ENCODE measurements around the gene HSPH1. TPM values are rescaled to one million over a fixed set of nuclear protein-coding genes. Genes with fewer than 3 reads are reported as not detected.

The HSPH1 gene
- total and polyA plus RNA-seq, 2 donors (not counting 3 experiments of a cell fraction or from before 2014, with no cell fraction given): 15.8 to 124 TPM

- Histone ChIP-seq H3K4me3 (replicated peaks in 1 of 3; ENCODE audit: insufficient read depth in 1 of 3, low read depth in 1 of 3, low read length in 3 of 3) (no peak overlapping the region), H3K79me2 (ENCODE audit: control insufficient read depth, insufficient read depth, low read length) (no peaks in the 10 kb centered on the region), H3K9ac (replicated peaks; ENCODE audit: extremely low read depth, insufficient read depth, low read length) (no peak overlapping the region), H3K27ac (ENCODE audit: insufficient read depth, low read depth, low read length) (no peak overlapping the region), H4K20me1 (replicated peaks; ENCODE audit: control insufficient read depth, extremely low read depth, insufficient read depth, low read length) (no peaks in the 10 kb centered on the region), H3K4me1 (ENCODE audit: control insufficient read depth, extremely low read depth, insufficient read depth, low read length) (no peaks in the 10 kb centered on the region), H3K4me2 (ENCODE audit: insufficient read depth, low read length) (no peak overlapping the region), H3K9me1 (replicated peaks; ENCODE audit: control insufficient read depth, extremely low read depth, insufficient read depth, low read length) (no peaks in the 10 kb centered on the region), H2AFZ (ENCODE audit: low read depth, low read length) (no peak overlapping the region), H3K36me3 (ENCODE audit: control insufficient read depth in 2 of 2, extremely low read depth in 1 of 2, insufficient read depth in 2 of 2, low read length in 2 of 2) (no peaks in the 10 kb centered on the region), H3K9me3 (replicated peaks; ENCODE audit: control insufficient read depth, insufficient read depth, low read length) (no peaks in the 10 kb centered on the region), H3K27me3 (ENCODE audit: control insufficient read depth in 2 of 2, insufficient read depth in 2 of 2, low read length in 2 of 2) (peaks cover 0 to 5% of the 10 kb centered on the region in 2 experiments)
- no TSS peak for BruUV-seq (replicated peaks)
- ChIA-PET POLR2A (no interaction called here), CTCF (interaction anchor here (1.0 kb wide), 1 partner anchor 241 kb away, joined by 3 read pairs; no protein-coding TSS in a partner anchor)
- no peak for FAIRE-seq
- dilution Hi-C loops (cut with MboI; ENCODE audit: extremely low pct_ligation_motif_present, low sequenced_read_pairs) (no loop called here), intact Hi-C loops (cut with micrococcal nuclease) (no loop called here)
- TF ChIP-seq POLR2AphosphoS5 (IDR thresholded peaks at IDR 0.05; ENCODE audit: insufficient read depth, low read depth, low read length) (no peak), POLR2A (IDR thresholded peaks at IDR 0.05; ENCODE audit: low read depth, low read length) (no peak), EZH2 (IDR thresholded peaks at IDR 0.05; ENCODE audit: borderline replicate concordance, low read depth, low read length, severe bottlenecking) (no peak)
- no peak for DNase-seq (ENCODE audit: low read depth, low spot score)
Observed at GRCh38 chr13:31182987-31183386, 21.3 kb upstream of the HSPH1 start.

DNA sequence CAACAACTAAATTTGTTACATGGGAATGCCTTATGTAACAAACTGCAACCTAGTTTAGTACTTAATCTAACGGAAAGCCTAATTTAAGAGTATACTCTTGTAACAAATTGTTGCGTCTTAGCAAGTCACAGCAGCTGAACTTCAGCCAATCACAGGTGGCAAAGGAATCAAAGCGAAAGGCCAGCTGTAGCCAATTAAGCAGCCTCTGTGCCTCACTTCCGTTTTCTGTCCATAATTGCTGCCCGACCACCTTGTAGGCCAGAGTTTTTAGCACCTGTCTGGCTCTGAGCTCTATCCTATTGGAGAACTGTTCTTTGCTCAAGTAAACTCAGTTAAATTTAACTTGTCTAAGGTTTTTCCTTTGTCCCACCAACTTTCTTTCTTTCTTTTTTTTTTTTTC, 18.1 kb upstream of the HSPH1 start:
- Histone ChIP-seq H3K4me1 (ENCODE audit: control insufficient read depth, extremely low read depth, insufficient read depth, low read length) (no peaks in the 10 kb centered on the region), H4K20me1 (replicated peaks; ENCODE audit: control insufficient read depth, extremely low read depth, insufficient read depth, low read length) (no peaks in the 10 kb centered on the region), H3K9me3 (replicated peaks; ENCODE audit: control insufficient read depth, insufficient read depth, low read length) (no peaks in the 10 kb centered on the region), H3K4me3 (replicated peaks in 1 of 3; ENCODE audit: insufficient read depth in 1 of 3, low read depth in 1 of 3, low read length in 3 of 3) (no peak overlapping the region), H3K36me3 (ENCODE audit: control insufficient read depth in 2 of 2, extremely low read depth in 1 of 2, insufficient read depth in 2 of 2, low read length in 2 of 2) (no peaks in the 10 kb centered on the region), H3K27ac (ENCODE audit: insufficient read depth, low read depth, low read length) (no peak overlapping the region), H3K9ac (replicated peaks; ENCODE audit: extremely low read depth, insufficient read depth, low read length) (no peak overlapping the region), H2AFZ (ENCODE audit: low read depth, low read length) (no peak overlapping the region), H3K9me1 (replicated peaks; ENCODE audit: control insufficient read depth, extremely low read depth, insufficient read depth, low read length) (no peaks in the 10 kb centered on the region), H3K79me2 (ENCODE audit: control insufficient read depth, insufficient read depth, low read length) (no peaks in the 10 kb centered on the region), H3K4me2 (ENCODE audit: insufficient read depth, low read length) (no peak overlapping the region), H3K27me3 (ENCODE audit: control insufficient read depth in 2 of 2, insufficient read depth in 2 of 2, low read length in 2 of 2) (peaks cover 0 to 1% of the 10 kb centered on the region in 2 experiments)
- no peak for TF ChIP-seq POLR2A (IDR thresholded peaks at IDR 0.05; ENCODE audit: low read depth, low read length)
- no peak for TF ChIP-seq CTCF (IDR thresholded peaks at IDR 0.05; ENCODE audit: extremely low read depth in 1 of 2, insufficient read depth in 1 of 2, low read depth in 1 of 2, low read length in 2 of 2)
- TF ChIP-seq FOS (IDR thresholded peaks at IDR 0.05; ENCODE audit: borderline replicate concordance, insufficient read depth, low read length): no peak
- no peak for TF ChIP-seq POLR2AphosphoS5 (IDR thresholded peaks at IDR 0.05; ENCODE audit: insufficient read depth, low read depth, low read length)
- TF ChIP-seq MYC (IDR thresholded peaks at IDR 0.05; ENCODE audit: low read depth, low read length): no peak
- no peak for TF ChIP-seq JUN (IDR thresholded peaks at IDR 0.05; ENCODE audit: borderline replicate concordance, insufficient read depth, insufficient read length, low read depth)
- dilution Hi-C loops (cut with MboI; ENCODE audit: extremely low pct_ligation_motif_present, low sequenced_read_pairs): no loop called here
- POLR2A ChIA-PET: no interaction called here
- FAIRE-seq (no peak), DNase-seq (ENCODE audit: low read depth, low spot score) (no peak)
- CTCF ChIA-PET: interaction anchor here (0.7 kb wide), 1 partner anchor 65 kb away, joined by 3 read pairs; no protein-coding TSS in a partner anchor
- BruUV-seq (replicated peaks): no TSS peak
- intact Hi-C loops (cut with micrococcal nuclease): no loop called here

Data from endothelial cell of umbilical vein (primary cell).